IMR-90 (cell line): ENCODE data around the gene DNAAF2. TPM values are rescaled to one million over a fixed set of nuclear protein-coding genes. Genes with fewer than 3 reads are reported as not detected.

ENCODE experiments used
- ATAC-seq: fragments of 200-7000 bp; cut with Tn5 transposase; 2 replicates; pipeline ENCODE4 v1.9.1; 2020; ENCODE audit warnings: low read depth, mild to moderate bottlenecking, moderate library complexity
- BruUV-seq: library from RNA; stranded (reverse); fragments of 400-500 nt; replicated peaks from 2 replicates; lab custom pipeline; 2021; lab: Mats Ljungman, UMichigan
- CTCF ChIA-PET: fragments of 300-600 bp; formaldehyde crosslinking; extraction: SDS; loops from one replicate; lab custom pipeline; 2021; ENCODE audit warnings: antibody characterized with exemption; lab: Yijun Ruan, JAX
- POLR2A ChIA-PET: fragments of 300-600 bp; sonication (Branson Sonifier 250); formaldehyde crosslinking; loops from one replicate; lab custom pipeline; 2022; ENCODE audit warnings: antibody characterized with exemption; ENCODE audit not compliant: unreplicated experiment; lab: Charles Lee
- DNase-seq: peaks from one replicate; pipeline ENCODE4 v3.0.0; 2013
- H2AFZ ChIP-seq: replicated peaks from 2 replicates; pipeline ENCODE3; 2013; ENCODE audit warnings: low read length, mild to moderate bottlenecking; ENCODE audit not compliant: poor library complexity
- H2AK5ac ChIP-seq: 2 replicates; pipeline ENCODE4 v1.6.1; 2013; ENCODE audit warnings: low read depth, low read length, inconsistent platforms
- H2AK9ac ChIP-seq: replicated peaks from 2 replicates; pipeline ENCODE3; 2013; ENCODE audit warnings: mild to moderate bottlenecking, low read depth, low read length, moderate library complexity; ENCODE audit not compliant: poor library complexity
- H2BK120ac ChIP-seq: 2 replicates; pipeline ENCODE4 v1.6.1; 2013; ENCODE audit warnings: low read depth, low read length, inconsistent platforms
- H2BK15ac ChIP-seq: 3 replicates; pipeline ENCODE4 v1.6.1; 2013; ENCODE audit warnings: low read depth, low read length, inconsistent platforms
- H2BK20ac ChIP-seq: 2 replicates; pipeline ENCODE4 v1.6.1; 2013; ENCODE audit warnings: low read depth, mild to moderate bottlenecking, inconsistent platforms, low read length, moderate library complexity
- H2BK5ac ChIP-seq: 2 replicates; pipeline ENCODE4 v1.6.1; 2013; ENCODE audit warnings: mild to moderate bottlenecking, low read depth, low read length, inconsistent platforms; ENCODE audit not compliant: poor library complexity, severe bottlenecking
- H3K14ac ChIP-seq: replicated peaks from 2 replicates; pipeline ENCODE4 v1.6.1; 2013; ENCODE audit warnings: low read depth, low read length, inconsistent platforms
- H3K18ac ChIP-seq: 2 replicates; pipeline ENCODE4 v1.6.1; 2013; ENCODE audit warnings: low read depth, low read length, control low read depth
- H3K23ac ChIP-seq: 2 replicates; pipeline ENCODE4 v1.6.1; 2013; ENCODE audit warnings: low read depth, low read length, inconsistent platforms
- H3K27ac ChIP-seq: 2 replicates; pipeline ENCODE4 v1.5.1; 2013; ENCODE audit warnings: mild to moderate bottlenecking, control low read depth, low read length; ENCODE audit not compliant: insufficient read depth
- H3K27me3 ChIP-seq: 2 replicates; pipeline ENCODE4 v1.6.1; 2013; ENCODE audit warnings: low read length; ENCODE audit not compliant: control insufficient read depth, insufficient read depth
- H3K36me3 ChIP-seq: 2 replicates; pipeline ENCODE4 v1.6.1; 2013; ENCODE audit warnings: low read length, mixed read lengths; ENCODE audit not compliant: control insufficient read depth, insufficient read depth
- H3K4ac ChIP-seq: 2 replicates; pipeline ENCODE4 v1.6.1; 2013; ENCODE audit warnings: low read depth, low read length, inconsistent platforms
- H3K4me1 ChIP-seq: 2 replicates; pipeline ENCODE4 v1.6.1; 2013; ENCODE audit warnings: low read length, mixed read lengths; ENCODE audit not compliant: control insufficient read depth, insufficient read depth
- H3K4me2 ChIP-seq: 2 replicates; pipeline ENCODE4 v1.6.1; 2013; ENCODE audit warnings: low read depth, mild to moderate bottlenecking, control low read depth, low read length, moderate library complexity
- H3K4me3 ChIP-seq: 2 replicates; pipeline ENCODE4 v1.5.1; 2013; ENCODE audit warnings: low read depth, mild to moderate bottlenecking, control low read depth, low read length, moderate library complexity; ENCODE audit not compliant: insufficient read depth
- H3K56ac ChIP-seq: 2 replicates; pipeline ENCODE4 v1.6.1; 2013; ENCODE audit warnings: low read length, inconsistent platforms; ENCODE audit not compliant: insufficient read depth; ENCODE audit errors: extremely low read depth
- H3K79me1 ChIP-seq, 2 experiments: 2 replicates each; pipeline ENCODE4 v1.6.1; 2013; ENCODE audit warnings: low read length in 2 of 2, inconsistent platforms in 1 of 2, low read depth in 1 of 2
- H3K9ac ChIP-seq: 2 replicates; pipeline ENCODE4 v1.6.1; 2013; ENCODE audit warnings: low read depth, low read length, control low read depth
- H3K9me1 ChIP-seq: 2 replicates; pipeline ENCODE4 v1.6.1; 2013; ENCODE audit warnings: low read length, inconsistent platforms; ENCODE audit not compliant: insufficient read depth
- H3K9me3 ChIP-seq: 2 replicates; pipeline ENCODE4 v1.6.1; 2013; ENCODE audit warnings: low read length; ENCODE audit not compliant: control insufficient read depth, insufficient read depth
- H4K20me1 ChIP-seq: 2 replicates; pipeline ENCODE4 v1.6.1; 2013; ENCODE audit warnings: low read length, inconsistent platforms; ENCODE audit not compliant: insufficient read depth
- H4K5ac ChIP-seq: 2 replicates; pipeline ENCODE4 v1.6.1; 2013; ENCODE audit warnings: mild to moderate bottlenecking, low read depth, low read length, control low read depth
- H4K8ac ChIP-seq, 2 experiments: 2 replicates each; pipeline ENCODE4 v1.6.1; 2013; ENCODE audit warnings: low read depth in 2 of 2, low read length in 2 of 2, control low read depth in 1 of 2, inconsistent platforms in 1 of 2
- H4K91ac ChIP-seq: 2 replicates; pipeline ENCODE4 v1.6.1; 2013; ENCODE audit warnings: low read depth, low read length, inconsistent platforms; ENCODE audit not compliant: insufficient read depth
- BHLHE40 ChIP-seq: fragments of 150-350 bp; IDR thresholded peaks from 2 replicates; pipeline ENCODE4 v1.6.1; 2016; ENCODE audit warnings: mild to moderate bottlenecking, low read depth, low read length
- CEBPB ChIP-seq: IDR thresholded peaks from 2 replicates; pipeline ENCODE4 v1.6.1; 2012; ENCODE audit warnings: low read depth, low read length, improper control_type of control experiment
- CHD1 ChIP-seq: IDR thresholded peaks from 2 replicates; pipeline ENCODE4 v1.6.1; 2012; ENCODE audit warnings: low read depth, low read length, improper control_type of control experiment
- FOS ChIP-seq: fragments of 150-350 bp; IDR thresholded peaks from 2 replicates; pipeline ENCODE4 v1.6.1; 2016; ENCODE audit warnings: low read depth, low read length
- MAFK ChIP-seq: IDR thresholded peaks from 2 replicates; pipeline ENCODE4 v1.6.1; 2012; ENCODE audit warnings: low read depth, low read length, improper control_type of control experiment
- MAZ ChIP-seq: IDR thresholded peaks from 2 replicates; pipeline ENCODE4 v1.6.1; 2012; ENCODE audit warnings: low read depth, mild to moderate bottlenecking, low read length, improper control_type of control experiment, moderate library complexity, borderline replicate concordance
- MXI1 ChIP-seq: IDR thresholded peaks from 2 replicates; pipeline ENCODE4 v1.6.1; 2012; ENCODE audit warnings: low read depth, mild to moderate bottlenecking, low read length, moderate library complexity, borderline replicate concordance
- NFE2L2 ChIP-seq: fragments of 150-350 bp; IDR thresholded peaks from 2 replicates; pipeline ENCODE4 v1.6.1; 2016; ENCODE audit warnings: low read depth, mild to moderate bottlenecking, low read length
- POLR2A ChIP-seq: IDR thresholded peaks from 2 replicates; pipeline ENCODE4 v1.6.1; 2012; ENCODE audit warnings: mild to moderate bottlenecking, low read depth, low read length
- RAD21 ChIP-seq: IDR thresholded peaks from 2 replicates; pipeline ENCODE4 v1.6.1; 2012; ENCODE audit warnings: low read length, improper control_type of control experiment
- RCOR1 ChIP-seq: IDR thresholded peaks from 2 replicates; pipeline ENCODE4 v1.6.1; 2012; ENCODE audit warnings: mild to moderate bottlenecking, low read length, improper control_type of control experiment; ENCODE audit not compliant: insufficient replicate concordance
- RFX5 ChIP-seq: IDR thresholded peaks from 2 replicates; pipeline ENCODE4 v1.8.0; 2012; ENCODE audit warnings: low read depth, mild to moderate bottlenecking, low read length, moderate library complexity
- SMC3 ChIP-seq: fragments of 150-350 bp; IDR thresholded peaks from 2 replicates; pipeline ENCODE4 v1.6.1; 2016; ENCODE audit warnings: low read depth, mild to moderate bottlenecking, antibody characterized with exemption, low read length, moderate library complexity
- WGBS, 2 experiments: methylation state at CpG; one replicate each; pipeline versions ENCODE4 v1.1.5 to v1.1.7; 2013; ENCODE audit warnings: missing lambda C conversion rate in 2 of 2; ENCODE audit not compliant: insufficient read length in 1 of 2; ENCODE audit errors: extremely low coverage in 2 of 2; 5-methylcytosine and 5-hydroxymethylcytosine counted together
- dilution Hi-C: fragments of 300-500 bp; cut with HindIII; formaldehyde crosslinking; loops from one replicate; pipeline ENCODE4 v1.14.3; 2018; ENCODE audit warnings: low sequenced_read_pairs; ENCODE audit not compliant: unreplicated experiment
- in situ Hi-C: fragments of 300-500 bp; cut with MboI; formaldehyde crosslinking; loops from 3 replicates; pipeline ENCODE4 v1.14.3; 2019; ENCODE audit warnings: low sequenced_read_pairs, inconsistent platforms, mixed read lengths
- intact Hi-C: fragments of 100-400 bp; cut with micrococcal nuclease; formaldehyde crosslinking; loops from 2 replicates; pipeline ENCODE4 v1.10.0; 2022
- polyA plus RNA-seq, 3 experiments: library from polyadenylated mRNA; depleted of rRNA; stranded (reverse); fragments of >200 nt; gene quantifications; 2 replicates each; pipeline ENCODE4 v1.2.3, GENCODE V29; 2012; ENCODE audit warnings: low replicate concordance in 1 of 3
- total RNA-seq: library from RNA; depleted of rRNA; stranded (reverse); fragments of >200 nt; gene quantifications from 2 replicates; pipeline ENCODE4 v1.2.3, GENCODE V29; 2012
- TF ChIP-seq, protein P1 (sequence below): fragments of 150-350 bp; IDR thresholded peaks from 2 replicates; pipeline ENCODE4 v1.6.1; 2016; ENCODE audit warnings: low read depth, mild to moderate bottlenecking, low read length, moderate library complexity, borderline replicate concordance
- TF ChIP-seq, protein P2 (sequence below): fragments of 150-350 bp; IDR thresholded peaks from 2 replicates; pipeline ENCODE4 v1.6.1; 2017; ENCODE audit warnings: mild to moderate bottlenecking, antibody characterized with exemption, low read length, low read depth
- TF ChIP-seq, protein P3 (sequence below): conservative IDR thresholded peaks from 2 replicates; pipeline ENCODE4 v1.5.1; 2012; ENCODE audit warnings: mild to moderate bottlenecking, low read depth, low read length, improper control_type of control experiment

DNAAF2 gene
- total and polyA plus RNA-seq, 2 of the 4 experiments (the other 2 are of a cell fraction): 4.1 to 4.7 TPM

GRCh38 chr14:49578141-49578540 is 56.9 kb downstream of the DNAAF2 start:
- H3K9me3 ChIP-seq: no peaks in the 10 kb centered on the region
- H3K18ac ChIP-seq: no peak overlapping the region
- no peaks in the 10 kb centered on the region for H3K27me3 ChIP-seq
- BruUV-seq: no TSS peak
- dilution Hi-C loops (no loop called here), intact Hi-C loops (no loop called here), in situ Hi-C loops (no loop called here)
- no peak overlapping the region for H3K23ac ChIP-seq
- ATAC-seq (no peak), DNase-seq (no peak)
- no peak overlapping the region for H4K91ac ChIP-seq
- no peak overlapping the region for H2AK9ac ChIP-seq
- no peak overlapping the region for H2BK5ac ChIP-seq
- peaks cover 24% of the 10 kb centered on the region for H3K36me3 ChIP-seq
- H4K8ac ChIP-seq: no peak overlapping the region
- no peak overlapping the region for H2BK15ac ChIP-seq
- POLR2A ChIA-PET: no interaction called here
- no peak overlapping the region for H3K56ac ChIP-seq
- no peak overlapping the region for H2AFZ ChIP-seq
- no peak overlapping the region for H3K9ac ChIP-seq
- H3K14ac ChIP-seq: no peak overlapping the region
- no peak overlapping the region for H2BK120ac ChIP-seq
- no peak overlapping the region for H3K27ac ChIP-seq
- no peak overlapping the region for H3K4me3 ChIP-seq
- H3K4me1 ChIP-seq: no peaks in the 10 kb centered on the region
- CTCF ChIA-PET: interaction anchor here (1.0 kb wide), 1 partner anchor 117 kb away, joined by 3 read pairs; no protein-coding TSS in a partner anchor
- peaks cover 36% of the 10 kb centered on the region for H4K20me1 ChIP-seq
- H3K4ac ChIP-seq: no peak overlapping the region
- H3K9me1 ChIP-seq: 0 out of 2 replicates have a peak, but pooled peaks cover 9% of the 10 kb centered on the region
- H2BK20ac ChIP-seq: no peak overlapping the region
- H3K79me1 ChIP-seq: peaks cover 19 to 45% of the 10 kb centered on the region in 2 experiments
- no peak overlapping the region for H4K5ac ChIP-seq
- H2AK5ac ChIP-seq: no peak overlapping the region
- H3K4me2 ChIP-seq: no peak overlapping the region
- TF ChIP-seq, protein P1, sequence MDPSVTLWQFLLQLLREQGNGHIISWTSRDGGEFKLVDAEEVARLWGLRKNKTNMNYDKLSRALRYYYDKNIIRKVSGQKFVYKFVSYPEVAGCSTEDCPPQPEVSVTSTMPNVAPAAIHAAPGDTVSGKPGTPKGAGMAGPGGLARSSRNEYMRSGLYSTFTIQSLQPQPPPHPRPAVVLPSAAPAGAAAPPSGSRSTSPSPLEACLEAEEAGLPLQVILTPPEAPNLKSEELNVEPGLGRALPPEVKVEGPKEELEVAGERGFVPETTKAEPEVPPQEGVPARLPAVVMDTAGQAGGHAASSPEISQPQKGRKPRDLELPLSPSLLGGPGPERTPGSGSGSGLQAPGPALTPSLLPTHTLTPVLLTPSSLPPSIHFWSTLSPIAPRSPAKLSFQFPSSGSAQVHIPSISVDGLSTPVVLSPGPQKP: no peak
- TF ChIP-seq MAZ: no peak
- TF ChIP-seq BHLHE40: no peak
- no peak for TF ChIP-seq RFX5
- TF ChIP-seq MAFK: no peak
- no peak for TF ChIP-seq POLR2A
- TF ChIP-seq NFE2L2: no peak
- no peak for TF ChIP-seq RCOR1
- TF ChIP-seq, protein P2, sequence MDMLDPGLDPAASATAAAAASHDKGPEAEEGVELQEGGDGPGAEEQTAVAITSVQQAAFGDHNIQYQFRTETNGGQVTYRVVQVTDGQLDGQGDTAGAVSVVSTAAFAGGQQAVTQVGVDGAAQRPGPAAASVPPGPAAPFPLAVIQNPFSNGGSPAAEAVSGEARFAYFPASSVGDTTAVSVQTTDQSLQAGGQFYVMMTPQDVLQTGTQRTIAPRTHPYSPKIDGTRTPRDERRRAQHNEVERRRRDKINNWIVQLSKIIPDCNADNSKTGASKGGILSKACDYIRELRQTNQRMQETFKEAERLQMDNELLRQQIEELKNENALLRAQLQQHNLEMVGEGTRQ: no peak
- no peak for TF ChIP-seq MXI1
- no peak for TF ChIP-seq CHD1
- no peak for TF ChIP-seq SMC3
- no peak for TF ChIP-seq RAD21
- TF ChIP-seq, protein P3, sequence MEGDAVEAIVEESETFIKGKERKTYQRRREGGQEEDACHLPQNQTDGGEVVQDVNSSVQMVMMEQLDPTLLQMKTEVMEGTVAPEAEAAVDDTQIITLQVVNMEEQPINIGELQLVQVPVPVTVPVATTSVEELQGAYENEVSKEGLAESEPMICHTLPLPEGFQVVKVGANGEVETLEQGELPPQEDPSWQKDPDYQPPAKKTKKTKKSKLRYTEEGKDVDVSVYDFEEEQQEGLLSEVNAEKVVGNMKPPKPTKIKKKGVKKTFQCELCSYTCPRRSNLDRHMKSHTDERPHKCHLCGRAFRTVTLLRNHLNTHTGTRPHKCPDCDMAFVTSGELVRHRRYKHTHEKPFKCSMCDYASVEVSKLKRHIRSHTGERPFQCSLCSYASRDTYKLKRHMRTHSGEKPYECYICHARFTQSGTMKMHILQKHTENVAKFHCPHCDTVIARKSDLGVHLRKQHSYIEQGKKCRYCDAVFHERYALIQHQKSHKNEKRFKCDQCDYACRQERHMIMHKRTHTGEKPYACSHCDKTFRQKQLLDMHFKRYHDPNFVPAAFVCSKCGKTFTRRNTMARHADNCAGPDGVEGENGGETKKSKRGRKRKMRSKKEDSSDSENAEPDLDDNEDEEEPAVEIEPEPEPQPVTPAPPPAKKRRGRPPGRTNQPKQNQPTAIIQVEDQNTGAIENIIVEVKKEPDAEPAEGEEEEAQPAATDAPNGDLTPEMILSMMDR: no peak
- TF ChIP-seq CEBPB: no peak
- no peak for TF ChIP-seq FOS
- no CpG with 5 or more reads among the region's 1 CpG for WGBS, 2 experiments
